Measurements from ENCODE around the gene CST1. TPM values are rescaled to one million over a fixed set of nuclear protein-coding genes. Genes with fewer than 3 reads are reported as not detected.
"Not testable (repeated sequence)": the region's sequence is repeated elsewhere in the genome, so short reads cannot be mapped to it uniquely, and the experiment has no call there.

CST1 gene
- total and polyA plus RNA-seq, 4 donors: not detected

DNA sequence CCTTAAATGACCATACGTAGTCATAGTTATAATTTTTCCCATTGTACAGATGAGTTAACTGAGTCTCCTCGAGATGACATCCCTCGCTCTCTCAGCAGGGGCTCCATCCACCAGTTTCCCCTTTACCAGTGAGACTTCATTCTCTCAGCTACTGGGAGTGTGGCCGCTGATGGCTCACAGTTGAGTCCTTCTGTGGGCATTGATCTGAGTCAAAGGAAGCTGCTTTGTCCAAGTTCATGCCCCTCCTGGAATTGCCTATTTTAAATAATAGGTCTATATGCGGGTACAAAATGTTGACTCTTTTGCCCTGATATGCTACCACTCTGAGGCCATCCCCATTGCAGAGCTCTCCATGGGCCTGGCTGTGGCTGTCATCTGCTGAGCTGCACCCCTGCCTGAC lies 14.8 kb upstream of the CST1 start:
- H3K4me1 ChIP-seq (ENCODE audit: control insufficient read depth in 4 of 4, insufficient read depth in 4 of 4, low read length in 3 of 4): no peaks in the 10 kb centered on the region
- no peak overlapping the region for H3K4me3 ChIP-seq (ENCODE audit: low read depth in 1 of 3, low read length in 3 of 3)
- H3K27ac ChIP-seq (ENCODE audit: low read depth in 1 of 2, low read length in 2 of 2): no peak overlapping the region
- WGBS: 80% methylated on average over 5 of the region's 5 CpGs
- no peak for DNase-seq (ENCODE audit: low spot score)
- no peaks in the 10 kb centered on the region for H3K36me3 ChIP-seq (ENCODE audit: control insufficient read depth in 4 of 4, insufficient read depth in 3 of 4, low read depth in 1 of 4, low read length in 3 of 4)
- H3K9ac ChIP-seq (ENCODE audit: low read depth in 1 of 2, low read length in 2 of 2): no peak overlapping the region
- H3K27me3 ChIP-seq (ENCODE audit: control insufficient read depth in 4 of 4, insufficient read depth in 4 of 4, low read length in 3 of 4): peaks cover 0 to 8% (median 0%) of the 10 kb centered on the region in 4 donors
- TF ChIP-seq MAX (IDR thresholded peaks at IDR 0.05) (no peak), FOXA1 (IDR thresholded peaks at IDR 0.05) (no peak), RAD21 (IDR thresholded peaks at IDR 0.05) (no peak), RXRA (IDR thresholded peaks at IDR 0.05) (no peak), YY1 (IDR thresholded peaks at IDR 0.05) (no peak), TAF1 (conservative IDR thresholded peaks at IDR 0.05) (no peak), EGR1 (IDR thresholded peaks at IDR 0.05; ENCODE audit: low read depth in 2 of 2) (no peak), GABPA (IDR thresholded peaks at IDR 0.05 in 1 of 2, conservative IDR thresholded peaks at IDR 0.05 in 1 of 2) (no peak), REST (IDR thresholded peaks at IDR 0.05) (no peak), HNF4G (IDR thresholded peaks at IDR 0.05) (no peak)
- no peaks in the 10 kb centered on the region for H3K9me3 ChIP-seq (ENCODE audit: control insufficient read depth in 4 of 4, low read length in 3 of 4)

DNA sequence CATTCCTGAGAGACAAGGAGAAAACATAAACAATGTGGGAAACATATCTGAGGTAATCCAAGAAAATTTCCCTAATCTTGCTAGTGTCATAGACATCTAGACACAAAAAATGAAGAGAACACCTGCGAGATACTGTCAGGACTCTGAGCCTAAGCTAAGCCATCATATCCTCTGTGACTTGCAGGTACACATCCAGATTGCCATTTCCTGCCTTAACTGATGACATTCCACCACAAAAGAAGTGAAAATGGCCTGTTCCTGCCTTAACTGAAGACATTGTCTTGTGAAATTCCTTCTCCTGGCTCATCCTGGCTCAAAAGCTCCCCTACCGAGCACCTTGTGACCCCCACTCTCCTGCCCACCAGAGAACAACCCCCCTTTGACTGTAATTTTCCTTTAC lies 13.9 kb upstream of the CST1 start:
- not testable (repeated sequence) for H3K36me3 ChIP-seq (ENCODE audit: control insufficient read depth in 4 of 4, insufficient read depth in 3 of 4, low read depth in 1 of 4, low read length in 3 of 4); H3K27me3 ChIP-seq (ENCODE audit: control insufficient read depth in 4 of 4, insufficient read depth in 4 of 4, low read length in 3 of 4); H3K9me3 ChIP-seq (ENCODE audit: control insufficient read depth in 4 of 4, low read length in 3 of 4); H3K4me3 ChIP-seq (ENCODE audit: low read depth in 1 of 3, low read length in 3 of 3); H3K9ac ChIP-seq (ENCODE audit: low read depth in 1 of 2, low read length in 2 of 2); H3K27ac ChIP-seq (ENCODE audit: low read depth in 1 of 2, low read length in 2 of 2); H3K4me1 ChIP-seq (ENCODE audit: control insufficient read depth in 4 of 4, insufficient read depth in 4 of 4, low read length in 3 of 4); DNase-seq (ENCODE audit: low spot score)
- 25% methylated on average over 2 of the region's 2 CpGs for WGBS

- no peak overlapping the region for H3K27ac ChIP-seq (ENCODE audit: low read depth in 1 of 2, low read length in 2 of 2)
- peaks cover 0 to 8% (median 0%) of the 10 kb centered on the region in 4 donors for H3K27me3 ChIP-seq (ENCODE audit: control insufficient read depth in 4 of 4, insufficient read depth in 4 of 4, low read length in 3 of 4)
- no peaks in the 10 kb centered on the region for H3K4me1 ChIP-seq (ENCODE audit: control insufficient read depth in 4 of 4, insufficient read depth in 4 of 4, low read length in 3 of 4)
- H3K36me3 ChIP-seq (ENCODE audit: control insufficient read depth in 4 of 4, insufficient read depth in 3 of 4, low read depth in 1 of 4, low read length in 3 of 4): no peaks in the 10 kb centered on the region
- no peak for DNase-seq (ENCODE audit: low spot score)
- H3K9me3 ChIP-seq (ENCODE audit: control insufficient read depth in 4 of 4, low read length in 3 of 4): no peaks in the 10 kb centered on the region
- no peak overlapping the region for H3K9ac ChIP-seq (ENCODE audit: low read depth in 1 of 2, low read length in 2 of 2)
- H3K4me3 ChIP-seq (ENCODE audit: low read depth in 1 of 3, low read length in 3 of 3): no peak overlapping the region
- TF ChIP-seq EGR1 (IDR thresholded peaks at IDR 0.05; ENCODE audit: low read depth in 2 of 2) (no peak), TAF1 (conservative IDR thresholded peaks at IDR 0.05) (no peak), NR2F2 (IDR thresholded peaks at IDR 0.05) (no peak), REST (IDR thresholded peaks at IDR 0.05) (no peak), ZBTB33 (IDR thresholded peaks at IDR 0.05) (no peak), FOXA1 (IDR thresholded peaks at IDR 0.05) (no peak), HNF4A (conservative IDR thresholded peaks at IDR 0.05) (no peak), GABPA (IDR thresholded peaks at IDR 0.05 in 1 of 2, conservative IDR thresholded peaks at IDR 0.05 in 1 of 2) (no peak), RXRA (IDR thresholded peaks at IDR 0.05) (no peak), JUND (IDR thresholded peaks at IDR 0.05) (no peak), RAD21 (IDR thresholded peaks at IDR 0.05) (no peak), MAX (IDR thresholded peaks at IDR 0.05) (no peak), YY1 (IDR thresholded peaks at IDR 0.05) (no peak), SP1 (IDR thresholded peaks at IDR 0.05) (no peak), HNF4G (IDR thresholded peaks at IDR 0.05) (no peak)
- TF ChIP-seq, protein P1, sequence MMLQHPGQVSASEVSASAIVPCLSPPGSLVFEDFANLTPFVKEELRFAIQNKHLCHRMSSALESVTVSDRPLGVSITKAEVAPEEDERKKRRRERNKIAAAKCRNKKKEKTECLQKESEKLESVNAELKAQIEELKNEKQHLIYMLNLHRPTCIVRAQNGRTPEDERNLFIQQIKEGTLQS (IDR thresholded peaks at IDR 0.05): no peak
Measured at GRCh38 chr20:23763345-23763744, 12.6 kb upstream of the CST1 start.

Data from liver (tissue), 9 donors.